GM19240 (cell line): ENCODE measurements around the gene SPRY2.
"Not testable (repeated sequence)": the region's sequence is repeated elsewhere in the genome, so short reads cannot be mapped to it uniquely, and the experiment has no call there.

Experiments
- DNase-seq: peaks from one replicate; pipeline ENCODE4 v3.0.0; 2011; ENCODE audit warnings: low spot score; ENCODE audit not compliant: insufficient read length

The SPRY2 gene

GRCh38 chr13:80348750-80349149 is 7.8 kb upstream of the SPRY2 start:
- DNase-seq = no peak

GRCh38 chr13:80348314-80348713 is 7.4 kb upstream of the SPRY2 start:
- no peak for DNase-seq

GRCh38 chr13:80345771-80346510 is 5.0 kb upstream of the SPRY2 start:
- no peak for DNase-seq

GRCh38 chr13:80344032-80344431 is 3.1 kb upstream of the SPRY2 start:
- not testable (repeated sequence) for DNase-seq

GRCh38 chr13:80342471-80343371 is 1.8 kb upstream of the SPRY2 start:
- no peak for DNase-seq

- no peak for DNase-seq
Measured at GRCh38 chr13:80341756-80342370, 937 bp upstream of the SPRY2 start.

GRCh38 chr13:80340651-80341100 is 250 bp downstream of the SPRY2 start:
- DNase-seq = no peak

GRCh38 chr13:80339912-80340650 is 845 bp downstream of the SPRY2 start:
- no peak for DNase-seq

- DNase-seq = no peak
Measured at GRCh38 chr13:80339563-80339911, 1.4 kb downstream of the SPRY2 start.

- DNase-seq = no peak
Measured at GRCh38 chr13:80338781-80339562, 2.0 kb downstream of the SPRY2 start.

- no peak for DNase-seq
Measured at GRCh38 chr13:80337288-80338081, 3.4 kb downstream of the SPRY2 start.

- no peak for DNase-seq
Measured at GRCh38 chr13:80336776-80337287, 4.1 kb downstream of the SPRY2 start.

GRCh38 chr13:80336370-80336769 is 4.6 kb downstream of the SPRY2 start:
- no peak for DNase-seq

GRCh38 chr13:80334597-80335260 is 6.2 kb downstream of the SPRY2 start:
- DNase-seq = no peak

GRCh38 chr13:80331984-80332383 is 8.9 kb downstream of the SPRY2 start:
- DNase-seq = no peak

GRCh38 chr13:80329250-80329649 is 11.7 kb downstream of the SPRY2 start:
- no peak for DNase-seq

- DNase-seq = no peak
Measured at GRCh38 chr13:80319004-80319403, 21.9 kb downstream of the SPRY2 start.

- DNase-seq = no peak
Measured at GRCh38 chr13:80314711-80315653, 25.9 kb downstream of the SPRY2 start.
